ENCODE measurements around the gene RAD23B.

The RAD23B gene

DNA sequence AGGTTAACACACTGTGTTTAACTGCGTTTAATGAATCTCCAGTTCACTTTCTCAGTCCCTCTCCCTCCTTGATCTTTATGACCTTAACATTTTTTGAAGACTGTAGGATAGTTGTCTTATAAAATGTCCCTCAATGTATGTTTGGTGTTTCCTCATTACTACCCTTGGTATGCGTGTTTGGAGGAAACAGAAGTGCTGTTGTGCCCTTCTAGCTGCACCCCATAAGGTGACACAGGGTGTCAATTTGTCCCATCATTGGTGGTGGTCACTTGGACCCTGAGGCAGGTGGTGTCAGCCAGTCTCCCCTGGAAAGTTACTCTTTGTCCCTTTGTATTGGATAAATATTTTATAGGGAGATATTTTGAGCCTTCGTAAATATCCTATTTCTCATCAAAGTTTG lies 52.3 kb downstream of the RAD23B start:
- DNase-seq, result no peak

- no peak for DNase-seq
Measured at GRCh38 chr9:107336718-107337360, 53.8 kb downstream of the RAD23B start.

GRCh38 chr9:107337676-107338590 lies 54.9 kb downstream of the RAD23B start:
- DNase-seq, result no peak

DNA sequence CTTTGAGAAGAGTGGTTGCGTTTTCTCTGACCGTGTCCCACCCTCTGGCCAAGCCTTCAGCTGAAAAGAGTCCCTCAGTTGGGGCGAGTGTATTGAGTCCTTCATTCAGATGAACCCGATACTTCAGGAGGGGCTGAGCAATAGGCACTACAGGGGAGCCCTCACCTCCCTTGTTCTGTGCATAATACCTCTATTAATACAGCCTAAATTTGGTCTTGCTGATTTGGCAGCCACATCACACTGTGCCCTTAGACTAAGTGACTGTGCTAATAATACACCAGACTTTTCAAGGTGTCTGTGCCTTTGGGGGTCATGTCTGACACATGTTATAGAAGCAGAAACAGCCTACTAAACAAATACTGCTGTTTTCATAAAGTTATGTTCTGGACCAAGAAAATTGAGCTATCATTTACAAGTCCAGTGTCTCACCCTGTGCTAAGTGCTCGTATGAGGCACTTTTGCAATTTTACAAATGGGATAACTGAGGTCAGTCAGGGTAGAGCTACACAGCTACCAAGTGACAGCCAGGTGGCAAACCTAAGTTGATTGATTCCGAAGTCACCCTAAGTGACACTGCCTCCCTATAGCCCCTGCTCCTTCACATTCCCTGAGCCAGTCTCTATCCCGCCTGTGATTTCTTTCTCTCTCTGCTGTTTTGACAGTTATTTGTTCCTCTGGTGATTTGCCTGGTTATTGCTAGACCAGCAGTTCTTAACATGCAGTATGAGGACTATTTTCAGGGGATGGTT lies 56.0 kb downstream of the RAD23B start:
- DNase-seq, result no peak

DNA sequence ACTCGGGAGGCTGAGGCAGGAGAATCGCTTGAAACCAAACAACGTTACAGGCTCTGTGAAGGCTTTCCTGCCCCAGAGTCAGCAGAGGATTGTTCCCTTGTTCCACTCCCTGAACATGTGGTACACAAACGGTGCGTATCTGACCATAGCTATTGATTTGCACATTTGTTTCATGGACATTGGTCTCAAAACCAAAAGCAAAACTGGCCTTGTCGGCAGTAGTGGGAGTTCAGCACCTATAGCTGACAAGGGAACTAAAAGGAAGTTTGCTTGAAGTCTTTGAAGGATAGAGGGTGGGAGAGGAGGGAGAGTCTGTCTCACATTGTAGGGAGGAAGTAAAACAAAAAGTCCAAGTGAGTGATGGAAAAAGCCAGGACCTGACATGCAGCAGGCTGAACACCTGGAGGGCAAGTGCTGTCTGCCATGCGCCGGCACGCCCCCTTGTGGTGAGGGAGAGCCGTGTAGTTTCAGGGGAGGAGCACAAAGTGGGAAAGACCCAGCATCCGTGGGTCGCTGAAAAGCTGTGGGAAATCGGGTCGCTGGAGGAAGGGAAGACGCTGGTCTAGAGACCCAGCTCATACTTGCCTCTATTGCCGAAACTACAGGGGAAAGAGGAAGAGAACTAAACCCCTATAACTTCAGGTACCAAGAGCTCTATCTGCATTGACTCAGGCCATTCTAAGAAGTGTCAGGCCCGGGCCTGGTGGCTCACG lies 58.0 kb downstream of the RAD23B start:
- DNase-seq, result peak; percentile 22

DNA sequence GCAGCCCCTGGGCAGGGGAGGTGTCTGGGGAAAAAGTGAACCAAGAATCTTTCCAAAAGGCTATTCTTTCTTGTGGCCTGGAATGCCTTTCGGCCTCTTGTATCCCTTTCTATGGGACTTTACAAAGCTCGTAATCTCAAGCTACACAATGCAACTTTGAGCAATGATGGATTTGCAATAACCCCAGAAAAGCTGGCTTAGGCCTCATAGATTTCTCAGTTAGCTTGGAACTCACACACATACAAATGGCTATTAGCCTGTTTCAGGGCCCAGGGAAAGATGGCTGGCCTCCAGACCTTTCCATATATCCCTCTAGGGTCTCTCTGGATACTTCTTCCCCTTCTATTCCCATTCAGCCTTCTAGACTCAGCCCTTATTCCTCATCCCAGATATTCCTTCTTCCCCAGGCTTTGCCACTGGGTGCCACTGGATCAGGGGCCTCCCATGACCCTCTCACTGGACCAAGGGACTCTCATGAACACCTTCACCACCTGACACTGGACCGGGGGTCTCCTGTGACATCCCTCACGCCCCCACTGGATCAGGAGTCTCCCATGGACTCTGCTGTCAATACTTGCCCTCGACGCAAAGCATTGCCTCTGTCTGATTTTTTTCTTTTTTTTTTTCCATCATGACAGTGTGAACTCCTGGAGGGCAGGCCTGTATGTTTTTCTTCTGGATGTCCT lies 59.5 kb downstream of the RAD23B start:
- no peak for DNase-seq

GRCh38 chr9:107345327-107345726 lies 62.2 kb downstream of the RAD23B start:
- no peak for DNase-seq

GRCh38 chr9:107348836-107349235 lies 65.8 kb downstream of the RAD23B start:
- DNase-seq, result no peak

GRCh38 chr9:107350443-107350842 lies 67.4 kb downstream of the RAD23B start:
- DNase-seq, result no peak

DNA sequence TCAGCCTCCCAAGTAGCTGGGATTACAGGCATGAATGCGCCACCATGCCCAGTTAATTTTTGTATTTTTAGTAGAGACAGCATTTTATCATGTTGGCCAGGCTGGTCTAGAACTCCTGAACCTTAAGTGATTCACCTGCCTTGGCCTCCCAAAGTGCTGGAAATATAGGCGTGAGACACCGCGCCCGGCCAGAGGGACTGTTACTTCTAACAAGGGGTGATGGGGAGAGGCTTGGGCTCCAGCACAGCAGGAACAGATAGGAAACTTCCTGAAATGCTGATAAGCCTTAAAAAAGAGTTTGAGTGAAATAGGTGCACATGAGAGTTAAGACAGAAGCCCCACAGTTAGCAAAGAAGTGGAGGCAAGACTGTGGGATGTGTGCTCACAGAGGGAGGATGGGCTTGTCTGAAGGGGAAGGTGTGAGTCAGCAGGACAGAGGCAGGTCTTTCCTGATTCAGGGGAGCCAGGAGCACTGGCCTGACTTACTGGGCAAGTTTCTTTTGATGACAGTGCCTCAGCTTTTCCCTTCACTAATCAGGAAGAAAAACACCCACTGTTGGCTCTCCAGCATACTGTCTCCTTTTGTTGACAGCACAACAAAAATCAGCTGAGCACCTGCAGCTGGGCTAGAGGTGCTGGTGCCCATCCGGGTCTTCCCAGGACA lies 68.4 kb downstream of the RAD23B start:
- no peak for DNase-seq

DNA sequence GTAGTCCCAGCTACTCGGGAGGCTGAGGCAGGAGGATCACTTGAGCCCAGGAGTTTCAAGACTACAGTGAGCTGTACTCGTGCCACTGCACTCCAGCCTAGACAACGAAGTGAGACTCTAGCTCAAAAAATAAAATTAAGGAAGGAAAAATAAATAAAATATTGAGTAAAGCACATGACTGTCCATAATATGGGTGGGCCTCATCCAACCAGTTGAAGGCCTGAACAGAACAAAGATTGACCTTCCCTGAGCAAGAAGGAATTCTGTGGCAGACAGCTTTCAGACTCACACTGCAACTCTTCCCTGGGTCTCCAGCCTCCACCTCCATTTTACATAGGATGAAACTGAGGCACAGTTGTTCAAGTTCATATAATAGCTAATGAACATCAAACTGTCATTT lies 72.3 kb downstream of the RAD23B start:
- DNase-seq, result no peak

GRCh38 chr9:107358986-107359385 lies 75.9 kb downstream of the RAD23B start:
- no peak for DNase-seq

DNA sequence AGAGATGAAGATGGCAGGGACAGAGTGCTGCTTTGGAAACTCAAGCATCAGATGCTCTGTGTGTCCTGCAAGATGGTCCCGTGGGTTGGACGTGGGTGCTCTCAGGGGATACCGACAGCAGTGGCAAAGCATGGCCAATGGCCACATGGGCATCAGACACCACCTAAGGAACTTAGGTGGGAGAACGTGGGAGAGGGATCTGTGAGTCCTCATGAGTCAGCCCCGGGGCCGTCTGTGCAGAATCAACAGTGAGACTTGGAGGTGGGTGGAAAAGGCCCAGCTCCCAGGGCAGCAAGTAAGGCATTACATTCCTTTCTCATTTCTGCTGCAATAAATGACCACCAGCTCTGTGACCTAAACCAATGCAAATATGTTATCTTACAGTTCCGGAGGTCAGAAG lies 77.0 kb downstream of the RAD23B start:
- DNase-seq, result no peak

- DNase-seq, result no peak
Measured at GRCh38 chr9:107361816-107362215, 78.7 kb downstream of the RAD23B start.

GRCh38 chr9:107363516-107364152 lies 80.6 kb downstream of the RAD23B start:
- no peak for DNase-seq

- DNase-seq, result no peak
Measured at GRCh38 chr9:107367727-107368502, 84.8 kb downstream of the RAD23B start.

DNA sequence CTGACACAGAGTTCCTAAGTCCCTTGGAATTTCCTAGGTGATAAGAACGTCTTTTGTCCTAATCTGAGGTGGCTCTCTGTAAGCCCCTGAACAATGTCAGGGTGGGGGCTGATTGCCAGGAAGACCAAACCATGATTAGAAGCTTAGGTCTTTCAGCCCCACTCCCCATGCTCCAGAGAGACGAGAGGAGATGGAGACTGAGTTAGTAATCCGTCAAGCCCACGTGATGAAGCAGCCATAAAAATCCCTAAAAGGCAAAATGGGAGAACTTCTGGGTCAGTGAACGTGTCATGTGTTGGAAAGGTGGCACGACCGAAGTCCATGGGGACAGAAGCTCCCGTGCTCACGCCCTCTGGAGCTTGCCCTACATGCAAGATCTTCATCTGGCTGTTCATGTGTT lies 85.6 kb downstream of the RAD23B start:
- DNase-seq, result no peak

DNA sequence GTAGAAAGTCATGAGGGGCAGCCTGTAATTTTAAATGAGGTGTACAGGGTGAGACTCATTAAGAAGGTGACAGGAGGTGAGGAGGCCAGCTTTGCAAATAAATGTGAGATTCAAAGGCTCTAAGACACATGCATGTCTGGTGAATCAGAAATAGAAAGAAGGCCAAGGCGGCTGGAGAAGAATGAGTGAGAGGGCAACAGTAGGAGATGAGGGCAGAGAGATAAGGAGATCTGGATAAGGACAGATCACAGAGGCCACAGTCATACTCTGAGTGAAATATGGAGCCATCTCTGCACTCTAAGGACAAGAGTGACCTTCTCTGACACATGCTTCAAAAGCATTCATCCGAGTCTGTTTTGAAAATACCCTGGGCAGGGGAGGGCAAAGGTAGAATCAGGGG lies 90.7 kb downstream of the RAD23B start:
- DNase-seq, result no peak

DNA sequence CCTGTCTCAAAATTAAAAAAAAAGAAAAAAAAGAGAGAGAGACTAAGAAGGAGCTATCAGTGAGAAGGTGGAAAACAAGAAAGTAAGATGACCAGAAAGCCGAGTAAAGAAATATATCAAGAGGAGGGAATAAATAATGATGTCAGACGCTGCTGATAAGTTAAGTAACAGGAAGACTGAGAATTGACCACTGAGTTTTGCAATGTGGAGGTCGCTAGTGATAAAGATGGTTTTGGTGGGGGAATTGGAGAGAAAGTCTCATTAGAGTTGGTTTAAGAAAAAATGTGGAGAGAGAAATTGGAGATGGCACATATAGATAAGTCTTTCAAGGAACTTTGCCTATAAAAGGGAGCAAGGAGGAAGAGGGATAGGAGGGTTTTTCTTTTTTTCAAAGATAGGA lies 91.9 kb downstream of the RAD23B start:
- no peak for DNase-seq

Data from right kidney (tissue), 1 donor.